G401.6 (cell line): Measurements from ENCODE around the gene HOXC6.
A peak's percentile ranks its signal among the peaks of the same experiment; 100 is the strongest.
"Not testable (repeated sequence)": the region's sequence is repeated elsewhere in the genome, so short reads cannot be mapped to it uniquely, and the experiment has no call there.

Source experiments
- FAIRE-seq: peaks from 2 replicates; lab custom pipeline; 2012; peaks lifted over from hg19 to GRCh38; lab: Jason Lieb, UNC

Gene HOXC6

GRCh38 chr12:54030889-54031471 lies 2.7 kb downstream of the HOXC6 start:
- peak; percentile 6 for FAIRE-seq

- no peak for FAIRE-seq
These were observed 3.2 kb downstream of the HOXC6 start for GRCh38 chr12:54031480-54031879.

GRCh38 chr12:54032086-54032619 lies 3.9 kb downstream of the HOXC6 start:
- FAIRE-seq, result no peak

GRCh38 chr12:54032627-54033100 lies 4.4 kb downstream of the HOXC6 start, which contains the start of gene HOXC5:
Gene HOXC5 (plus strand): TSS chr12:54033050. CDS start chr12:54033123, 73 bp downstream.
- peak; percentile 97 for FAIRE-seq

GRCh38 chr12:54033106-54033979 lies 5.1 kb downstream of the HOXC6 start:
- peak; percentile 48 for FAIRE-seq

- no peak for FAIRE-seq
These were observed 5.9 kb downstream of the HOXC6 start for GRCh38 chr12:54033980-54034784.

GRCh38 chr12:54034785-54035310 lies 6.6 kb downstream of the HOXC6 start:
- no peak for FAIRE-seq

GRCh38 chr12:54035568-54036264 lies 7.5 kb downstream of the HOXC6 start:
- FAIRE-seq, result no peak

GRCh38 chr12:54036620-54037359 lies 8.6 kb downstream of the HOXC6 start:
- FAIRE-seq, result no peak

- peak; percentile 77 for FAIRE-seq
These were observed 9.4 kb downstream of the HOXC6 start for GRCh38 chr12:54037360-54038283.

GRCh38 chr12:54038284-54038870 lies 10.1 kb downstream of the HOXC6 start:
- FAIRE-seq, result no peak

GRCh38 chr12:54038871-54039414 lies 10.7 kb downstream of the HOXC6 start:
- no peak for FAIRE-seq

GRCh38 chr12:54039417-54040147 lies 11.3 kb downstream of the HOXC6 start:
- peak; percentile 13 for FAIRE-seq

- FAIRE-seq, result peak; percentile 96
These were observed 11.9 kb downstream of the HOXC6 start for GRCh38 chr12:54040148-54040494.

GRCh38 chr12:54040648-54041047 lies 12.4 kb downstream of the HOXC6 start:
- FAIRE-seq, result no peak

- FAIRE-seq, result no peak
These were observed 13.0 kb downstream of the HOXC6 start for GRCh38 chr12:54041097-54041690.

GRCh38 chr12:54042033-54042432 lies 13.8 kb downstream of the HOXC6 start:
- not testable (repeated sequence) for FAIRE-seq
